Testis (tissue), 2 donors: ENCODE measurements around the gene ECD.

ENCODE experiments used
- CTCF ChIP-seq, 3 experiments: fragments of 450-650 bp in 2 of 3; fragments of 200-600 bp in 1 of 3; sonication (generic) in 1 of 3; IDR thresholded peaks; one replicate each; pipeline ENCODE4 v1.5.1; 2016 to 2019; ENCODE audit warnings: antibody characterized with exemption in 3 of 3, mild to moderate bottlenecking in 2 of 3, moderate library complexity in 1 of 3
- POLR2A ChIP-seq: fragments of 450-650 bp; IDR thresholded peaks from one replicate; pipeline ENCODE4 v1.6.1; 2017; ENCODE audit warnings: antibody characterized with exemption, mild to moderate bottlenecking, moderate library complexity

GRCh38 chr10:73210395-73211105 lies 42.7 kb upstream of the ECD start:
- no peak for TF ChIP-seq POLR2A
- no peak for TF ChIP-seq CTCF (IDR thresholded peaks at IDR 0.05)
